Measurements from ENCODE around the gene PNKD. TPM values are rescaled to one million over a fixed set of nuclear protein-coding genes. Genes with fewer than 3 reads are reported as not detected.

PNKD gene
- total RNA-seq, 1 donor from 2014 or later, result 39.1 TPM

- H3K4me3 ChIP-seq (ENCODE audit: low read length in 3 of 3), result no peak overlapping the region
- H3K27ac ChIP-seq (ENCODE audit: low read depth, low read length), result no peak overlapping the region
- peaks cover 0 to under 1% (median 0%) of the 10 kb centered on the region in 3 donors for H3K9me3 ChIP-seq (ENCODE audit: control insufficient read depth in 3 of 3, low read length in 3 of 3)
- H3K36me3 ChIP-seq (ENCODE audit: control insufficient read depth in 3 of 3, insufficient read depth in 3 of 3, low read length in 3 of 3), result no peaks in the 10 kb centered on the region
- H3K27me3 ChIP-seq (ENCODE audit: control insufficient read depth in 3 of 3, insufficient read depth in 3 of 3, low read length in 3 of 3), result no peaks in the 10 kb centered on the region
- H3K9ac ChIP-seq (ENCODE audit: low read depth in 1 of 3, low read length in 3 of 3), result no peak overlapping the region
- H3K4me1 ChIP-seq (ENCODE audit: control insufficient read depth in 3 of 3, insufficient read depth in 3 of 3, low read length in 3 of 3), result no peaks in the 10 kb centered on the region
Observed at GRCh38 chr2:218347172-218347571, 76.9 kb downstream of the PNKD start.

GRCh38 chr2:218354045-218354444 is 83.7 kb downstream of the PNKD start:
- no peak overlapping the region for H3K9ac ChIP-seq (ENCODE audit: low read depth in 1 of 3, low read length in 3 of 3)

GRCh38 chr2:218354850-218355443 is 84.6 kb downstream of the PNKD start:
- no peaks in the 10 kb centered on the region for H3K36me3 ChIP-seq (ENCODE audit: control insufficient read depth in 3 of 3, insufficient read depth in 3 of 3, low read length in 3 of 3)
- peaks cover 0 to 3% (median 0%) of the 10 kb centered on the region in 3 donors for H3K9me3 ChIP-seq (ENCODE audit: control insufficient read depth in 3 of 3, low read length in 3 of 3)
- no peak overlapping the region for H3K4me3 ChIP-seq (ENCODE audit: low read length in 3 of 3)
- H3K9ac ChIP-seq (ENCODE audit: low read depth in 1 of 3, low read length in 3 of 3), result no peak overlapping the region
- peaks cover 0 to 3% (median 0%) of the 10 kb centered on the region in 3 donors for H3K27me3 ChIP-seq (ENCODE audit: control insufficient read depth in 3 of 3, insufficient read depth in 3 of 3, low read length in 3 of 3)
- H3K27ac ChIP-seq (ENCODE audit: low read depth, low read length), result no peak overlapping the region
- H3K4me1 ChIP-seq (ENCODE audit: control insufficient read depth in 3 of 3, insufficient read depth in 3 of 3, low read length in 3 of 3), result peaks cover 0 to 3% (median 2%) of the 10 kb centered on the region in 3 donors

More at GRCh38 chr2:218354045-218354444, 83.7 kb downstream of the PNKD start:
- H3K9me3 ChIP-seq (ENCODE audit: control insufficient read depth in 3 of 3, low read length in 3 of 3), result peaks cover 0 to 3% (median 0%) of the 10 kb centered on the region in 3 donors
- H3K27me3 ChIP-seq (ENCODE audit: control insufficient read depth in 3 of 3, insufficient read depth in 3 of 3, low read length in 3 of 3), result peaks cover 0 to 3% (median 0%) of the 10 kb centered on the region in 3 donors
- H3K4me3 ChIP-seq (ENCODE audit: low read length in 3 of 3), result no peak overlapping the region
- peaks cover 0 to 3% (median 2%) of the 10 kb centered on the region in 3 donors for H3K4me1 ChIP-seq (ENCODE audit: control insufficient read depth in 3 of 3, insufficient read depth in 3 of 3, low read length in 3 of 3)
- no peaks in the 10 kb centered on the region for H3K36me3 ChIP-seq (ENCODE audit: control insufficient read depth in 3 of 3, insufficient read depth in 3 of 3, low read length in 3 of 3)
- no peak overlapping the region for H3K27ac ChIP-seq (ENCODE audit: low read depth, low read length)

GRCh38 chr2:218357236-218358177 is 87.2 kb downstream of the PNKD start:
- Histone ChIP-seq H3K9me3 (ENCODE audit: control insufficient read depth in 3 of 3, low read length in 3 of 3) (no peaks in the 10 kb centered on the region), H3K27me3 (ENCODE audit: control insufficient read depth in 3 of 3, insufficient read depth in 3 of 3, low read length in 3 of 3) (peaks cover 0 to 3% (median 0%) of the 10 kb centered on the region in 3 donors), H3K36me3 (ENCODE audit: control insufficient read depth in 3 of 3, insufficient read depth in 3 of 3, low read length in 3 of 3) (no peaks in the 10 kb centered on the region), H3K4me1 (ENCODE audit: control insufficient read depth in 3 of 3, insufficient read depth in 3 of 3, low read length in 3 of 3) (peaks cover 0 to 3% (median 2%) of the 10 kb centered on the region in 3 donors), H3K27ac (ENCODE audit: low read depth, low read length) (no peak overlapping the region), H3K4me3 (ENCODE audit: low read length in 3 of 3) (no peak overlapping the region), H3K9ac (ENCODE audit: low read depth in 1 of 3, low read length in 3 of 3) (peak overlapping the region in 1 of 3 donors; percentile 16)

- no peaks in the 10 kb centered on the region for H3K9me3 ChIP-seq (ENCODE audit: control insufficient read depth in 3 of 3, low read length in 3 of 3)
- peaks cover 0 to 3% (median 2%) of the 10 kb centered on the region in 3 donors for H3K4me1 ChIP-seq (ENCODE audit: control insufficient read depth in 3 of 3, insufficient read depth in 3 of 3, low read length in 3 of 3)
- no peak overlapping the region for H3K4me3 ChIP-seq (ENCODE audit: low read length in 3 of 3)
- no peaks in the 10 kb centered on the region for H3K36me3 ChIP-seq (ENCODE audit: control insufficient read depth in 3 of 3, insufficient read depth in 3 of 3, low read length in 3 of 3)
- no peaks in the 10 kb centered on the region for H3K27me3 ChIP-seq (ENCODE audit: control insufficient read depth in 3 of 3, insufficient read depth in 3 of 3, low read length in 3 of 3)
- no peak overlapping the region for H3K9ac ChIP-seq (ENCODE audit: low read depth in 1 of 3, low read length in 3 of 3)
- H3K27ac ChIP-seq (ENCODE audit: low read depth, low read length), result no peak overlapping the region
Observed at GRCh38 chr2:218360453-218360852, 90.1 kb downstream of the PNKD start.

GRCh38 chr2:218362606-218363005 is 92.3 kb downstream of the PNKD start:
- no peak overlapping the region for H3K9ac ChIP-seq (ENCODE audit: low read depth in 1 of 3, low read length in 3 of 3)
- no peak overlapping the region for H3K4me3 ChIP-seq (ENCODE audit: low read length in 3 of 3)
- H3K36me3 ChIP-seq (ENCODE audit: control insufficient read depth in 3 of 3, insufficient read depth in 3 of 3, low read length in 3 of 3), result no peaks in the 10 kb centered on the region
- H3K27me3 ChIP-seq (ENCODE audit: control insufficient read depth in 3 of 3, insufficient read depth in 3 of 3, low read length in 3 of 3), result no peaks in the 10 kb centered on the region
- H3K27ac ChIP-seq (ENCODE audit: low read depth, low read length), result no peak overlapping the region
- H3K9me3 ChIP-seq (ENCODE audit: control insufficient read depth in 3 of 3, low read length in 3 of 3), result peaks cover 2 to 4% (median 4%) of the 10 kb centered on the region in 3 donors
- no peaks in the 10 kb centered on the region for H3K4me1 ChIP-seq (ENCODE audit: control insufficient read depth in 3 of 3, insufficient read depth in 3 of 3, low read length in 3 of 3)

- Histone ChIP-seq H3K36me3 (ENCODE audit: control insufficient read depth in 3 of 3, insufficient read depth in 3 of 3, low read length in 3 of 3) (no peaks in the 10 kb centered on the region), H3K9ac (ENCODE audit: low read depth in 1 of 3, low read length in 3 of 3) (no peak overlapping the region), H3K4me3 (ENCODE audit: low read length in 3 of 3) (no peak overlapping the region), H3K9me3 (ENCODE audit: control insufficient read depth in 3 of 3, low read length in 3 of 3) (peaks cover 2 to 4% (median 4%) of the 10 kb centered on the region in 3 donors), H3K27ac (ENCODE audit: low read depth, low read length) (no peak overlapping the region), H3K4me1 (ENCODE audit: control insufficient read depth in 3 of 3, insufficient read depth in 3 of 3, low read length in 3 of 3) (peaks cover 0 to 2% (median 0%) of the 10 kb centered on the region in 3 donors), H3K27me3 (ENCODE audit: control insufficient read depth in 3 of 3, insufficient read depth in 3 of 3, low read length in 3 of 3) (no peaks in the 10 kb centered on the region)
Observed at GRCh38 chr2:218363736-218364135, 93.4 kb downstream of the PNKD start.

- H3K4me1 ChIP-seq (ENCODE audit: control insufficient read depth in 3 of 3, insufficient read depth in 3 of 3, low read length in 3 of 3), result peaks cover 0 to 2% (median 0%) of the 10 kb centered on the region in 3 donors
- no peaks in the 10 kb centered on the region for H3K36me3 ChIP-seq (ENCODE audit: control insufficient read depth in 3 of 3, insufficient read depth in 3 of 3, low read length in 3 of 3)
- H3K4me3 ChIP-seq (ENCODE audit: low read length in 3 of 3), result no peak overlapping the region
- peaks cover 2 to 4% (median 4%) of the 10 kb centered on the region in 3 donors for H3K9me3 ChIP-seq (ENCODE audit: control insufficient read depth in 3 of 3, low read length in 3 of 3)
- no peaks in the 10 kb centered on the region for H3K27me3 ChIP-seq (ENCODE audit: control insufficient read depth in 3 of 3, insufficient read depth in 3 of 3, low read length in 3 of 3)
- H3K27ac ChIP-seq (ENCODE audit: low read depth, low read length), result no peak overlapping the region
- H3K9ac ChIP-seq (ENCODE audit: low read depth in 1 of 3, low read length in 3 of 3), result no peak overlapping the region
Observed at GRCh38 chr2:218364196-218364595, 93.9 kb downstream of the PNKD start.

GRCh38 chr2:218366621-218367414 is 96.5 kb downstream of the PNKD start:
- no peaks in the 10 kb centered on the region for H3K27me3 ChIP-seq (ENCODE audit: control insufficient read depth in 3 of 3, insufficient read depth in 3 of 3, low read length in 3 of 3)
- peak overlapping the region; percentile 69 to 77 (median 70) for H3K4me3 ChIP-seq (ENCODE audit: low read length in 3 of 3)
- peak overlapping the region; percentile 79 for H3K27ac ChIP-seq (ENCODE audit: low read depth, low read length)
- no peaks in the 10 kb centered on the region for H3K36me3 ChIP-seq (ENCODE audit: control insufficient read depth in 3 of 3, insufficient read depth in 3 of 3, low read length in 3 of 3)
- H3K9ac ChIP-seq (ENCODE audit: low read depth in 1 of 3, low read length in 3 of 3), result peak overlapping the region; percentile 71 to 82 (median 71)
- H3K4me1 ChIP-seq (ENCODE audit: control insufficient read depth in 3 of 3, insufficient read depth in 3 of 3, low read length in 3 of 3), result peaks cover 2 to 11% (median 2%) of the 10 kb centered on the region in 3 donors
- peaks cover 2 to 4% (median 4%) of the 10 kb centered on the region in 3 donors for H3K9me3 ChIP-seq (ENCODE audit: control insufficient read depth in 3 of 3, low read length in 3 of 3)

Data from skeletal muscle tissue (tissue), 4 donors.